Measurements from ENCODE around the gene ANTXR1. TPM values are rescaled to one million over a fixed set of nuclear protein-coding genes. Genes with fewer than 3 reads are reported as not detected.

ANTXR1 gene
- total RNA-seq, 4 donors from 2014 or later = 7.1 to 101 (median 15.8) TPM

DNA sequence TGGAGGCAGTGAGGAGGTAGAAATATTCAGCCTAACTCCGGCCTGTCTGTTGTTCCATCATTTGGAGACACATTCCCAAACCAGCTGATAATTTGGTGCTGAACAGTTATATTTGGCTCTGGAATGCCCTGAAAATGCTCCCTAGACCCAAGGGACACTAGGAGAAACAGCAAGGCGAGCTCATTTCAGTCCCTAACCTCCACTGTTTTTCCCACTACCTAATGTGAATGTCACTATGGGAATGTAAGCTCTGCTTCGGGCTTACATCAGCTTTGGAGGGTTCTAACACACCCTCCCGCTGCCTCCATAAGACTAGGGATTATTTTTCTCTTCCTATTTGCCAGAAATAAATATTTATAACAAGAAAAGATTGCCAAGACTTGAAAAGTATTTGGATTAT, 103.5 kb downstream of the ANTXR1 start:
- peak overlapping the region; percentile 18 to 54 (median 43) for H3K27ac ChIP-seq
- WGBS, 2 donors (ENCODE audit: low coverage in 1 of 2) = 61 to 63% methylated on average over 2 to 4 of the region's 4 CpGs

DNA sequence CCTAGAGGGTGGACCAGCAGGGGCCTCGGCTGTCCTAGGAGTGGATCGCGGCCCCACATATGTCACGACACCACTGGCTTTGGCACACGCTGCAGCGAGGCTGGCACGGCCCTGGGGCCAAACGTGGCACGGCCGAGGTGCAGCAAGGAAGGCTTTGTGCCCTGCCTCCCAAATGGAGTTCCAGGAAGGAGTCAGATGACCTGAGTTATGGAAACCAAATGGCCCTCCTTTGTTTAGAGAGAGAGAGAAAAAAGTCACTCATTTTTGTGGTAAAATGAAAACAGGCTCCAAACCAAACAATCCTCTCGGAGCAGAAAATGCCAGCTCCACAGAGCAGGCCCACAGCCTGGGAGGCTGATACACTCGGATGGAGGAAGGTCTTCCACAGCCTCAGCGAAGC, 105.6 kb downstream of the ANTXR1 start:
- no peaks in the 10 kb centered on the region for H3K36me3 ChIP-seq
- no peak for DNase-seq
- no peak for TF ChIP-seq EP300 (IDR thresholded peaks at IDR 0.05; ENCODE audit: low read depth)
- TF ChIP-seq POLR2AphosphoS5 (IDR thresholded peaks at IDR 0.05) = peak in 1 of 3 donors; percentile 22
- no peak for TF ChIP-seq CTCF (IDR thresholded peaks at IDR 0.05)
- no peaks in the 10 kb centered on the region for H3K27me3 ChIP-seq
- 68 to 75% methylated on average over 4 to 13 of the region's 13 CpGs for WGBS, 2 donors (ENCODE audit: low coverage in 1 of 2)
- no peak overlapping the region for H3K4me3 ChIP-seq
- in situ Hi-C loops (cut with MboI; ENCODE audit: low pct_ligation_motif_present in 1 of 4, low pct_unique_long_range_greater_than_20kb in 1 of 4, low sequenced_read_pairs in 3 of 4) = no loop called here
- intact Hi-C loops (cut with DNase I; ENCODE audit: low total_unique reads) = no loop called here
- peaks cover 0 to 14% (median 0%) of the 10 kb centered on the region in 4 donors for H3K4me1 ChIP-seq
- H3K27ac ChIP-seq = peak overlapping the region; percentile 48 to 69 (median 60)
- H3K9me3 ChIP-seq = no peaks in the 10 kb centered on the region

More for the DNA sequence above, 103.5 kb downstream of the ANTXR1 start:
- DNase-seq = no peak
- Histone ChIP-seq H3K4me3 (no peak overlapping the region), H3K27me3 (no peaks in the 10 kb centered on the region), H3K9me3 (no peaks in the 10 kb centered on the region), H3K36me3 (no peaks in the 10 kb centered on the region), H3K4me1 (peaks cover 0 to 14% (median 0%) of the 10 kb centered on the region in 4 donors)
- no peak for TF ChIP-seq EP300 (IDR thresholded peaks at IDR 0.05; ENCODE audit: low read depth)
- no peak for TF ChIP-seq POLR2A (IDR thresholded peaks at IDR 0.05)
- TF ChIP-seq CTCF (IDR thresholded peaks at IDR 0.05) = no peak
- no peak for TF ChIP-seq POLR2AphosphoS5 (IDR thresholded peaks at IDR 0.05)
- intact Hi-C loops (cut with DNase I; ENCODE audit: low total_unique reads) (no loop called here), in situ Hi-C loops (cut with MboI; ENCODE audit: low pct_ligation_motif_present in 1 of 4, low pct_unique_long_range_greater_than_20kb in 1 of 4, low sequenced_read_pairs in 3 of 4) (no loop called here)

DNA sequence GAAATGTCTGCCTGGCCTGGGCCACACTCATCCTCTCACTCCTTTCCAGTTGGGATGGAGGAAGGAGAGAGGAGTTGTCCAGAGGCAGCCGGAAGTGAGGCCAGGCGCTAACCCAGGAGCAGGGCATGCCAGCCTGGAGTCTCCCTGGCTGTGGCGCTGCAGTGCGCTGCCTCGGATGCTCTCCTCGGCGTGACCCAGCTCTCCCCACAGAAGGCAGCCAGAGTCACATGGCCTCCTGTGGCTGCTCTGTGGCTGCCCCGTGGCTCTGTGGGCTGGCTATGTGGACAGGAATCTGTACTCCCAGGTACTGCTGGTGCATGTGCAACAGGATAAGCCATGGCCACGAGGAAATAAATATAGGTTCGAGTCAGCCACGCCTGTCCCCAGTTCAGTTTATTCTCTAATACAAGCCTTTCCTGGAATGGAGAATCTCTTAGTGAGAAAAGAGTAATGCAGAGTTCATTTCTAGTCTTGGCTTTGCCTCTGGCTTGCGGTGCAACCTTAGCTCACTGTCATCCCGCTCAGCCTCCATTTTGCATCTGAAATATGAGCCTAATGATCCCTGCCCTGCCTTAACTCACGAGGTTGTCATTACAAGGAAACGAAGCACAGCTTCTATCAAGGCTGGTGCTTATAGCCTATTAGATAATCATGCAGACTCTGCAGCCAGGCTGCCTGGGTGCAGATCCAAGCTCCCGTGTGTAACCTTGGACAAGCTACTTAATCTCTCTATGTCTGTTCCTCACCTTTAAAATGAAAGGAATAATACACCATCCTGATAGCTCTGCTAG, 106.3 kb downstream of the ANTXR1 start:
- DNase-seq = no peak
- no peak for TF ChIP-seq POLR2AphosphoS5 (IDR thresholded peaks at IDR 0.05)
- TF ChIP-seq EP300 (IDR thresholded peaks at IDR 0.05; ENCODE audit: low read depth) = no peak
- TF ChIP-seq CTCF (IDR thresholded peaks at IDR 0.05) = no peak
- TF ChIP-seq POLR2A (IDR thresholded peaks at IDR 0.05) = no peak
- H3K4me1 ChIP-seq = peaks cover 0 to 14% (median 0%) of the 10 kb centered on the region in 4 donors
- H3K36me3 ChIP-seq = no peaks in the 10 kb centered on the region
- no peaks in the 10 kb centered on the region for H3K27me3 ChIP-seq
- no peak overlapping the region for H3K4me3 ChIP-seq
- intact Hi-C loops (cut with DNase I; ENCODE audit: low total_unique reads) (no loop called here), in situ Hi-C loops (cut with MboI; ENCODE audit: low pct_ligation_motif_present in 1 of 4, low pct_unique_long_range_greater_than_20kb in 1 of 4, low sequenced_read_pairs in 3 of 4) (no loop called here)
- peak overlapping the region; percentile 48 to 69 (median 60) for H3K27ac ChIP-seq
- WGBS, 2 donors (ENCODE audit: low coverage in 1 of 2) = 21 to 80% methylated on average over 4 to 16 of the region's 16 CpGs
- H3K9me3 ChIP-seq = no peaks in the 10 kb centered on the region

DNA sequence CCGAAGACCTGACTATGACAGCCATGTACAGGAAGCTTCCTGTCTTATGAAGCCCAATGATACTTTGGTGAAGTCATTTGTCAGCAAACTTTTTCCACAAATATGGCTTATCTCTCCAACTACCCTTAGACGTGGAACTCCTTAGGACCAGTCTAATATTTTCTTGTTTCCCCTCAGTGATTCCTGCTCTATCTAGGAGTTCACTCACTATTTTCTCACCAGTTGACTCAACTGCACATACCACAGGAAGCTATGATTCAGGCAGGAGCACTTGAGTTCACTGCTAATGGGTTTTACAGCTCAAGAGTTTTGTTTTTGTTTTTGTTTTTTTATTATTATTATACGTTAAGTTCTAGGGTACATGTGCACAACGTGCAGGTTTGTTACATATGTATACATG, 109.3 kb downstream of the ANTXR1 start:
- Histone ChIP-seq H3K4me1 (peaks cover 0 to 14% (median 0%) of the 10 kb centered on the region in 4 donors), H3K27me3 (no peaks in the 10 kb centered on the region), H3K27ac (no peak overlapping the region), H3K4me3 (no peak overlapping the region), H3K36me3 (no peaks in the 10 kb centered on the region), H3K9me3 (no peaks in the 10 kb centered on the region)
- no peak for DNase-seq
- TF ChIP-seq POLR2A (IDR thresholded peaks at IDR 0.05) (no peak), CTCF (IDR thresholded peaks at IDR 0.05) (no peak), POLR2AphosphoS5 (IDR thresholded peaks at IDR 0.05) (no peak), EP300 (IDR thresholded peaks at IDR 0.05; ENCODE audit: low read depth) (no peak)
- intact Hi-C loops (cut with DNase I; ENCODE audit: low total_unique reads) (no loop called here), in situ Hi-C loops (cut with MboI; ENCODE audit: low pct_ligation_motif_present in 1 of 4, low pct_unique_long_range_greater_than_20kb in 1 of 4, low sequenced_read_pairs in 3 of 4) (no loop called here)
- 74 to 86% methylated on average over 4 of the region's 4 CpGs for WGBS, 2 donors (ENCODE audit: low coverage in 1 of 2)
